Hematopoietic multipotent progenitor cell treated with erythropoietin and hydrocortisone succinate and interleukin-3 and kit ligand, for 6 days (in vitro differentiated cells): ENCODE measurements around the gene ZNF45.
"Not testable (repeated sequence)": the region's sequence is repeated elsewhere in the genome, so short reads cannot be mapped to it uniquely, and the experiment has no call there.

ENCODE experiments used
- DNase-seq: peaks from one replicate; pipeline ENCODE4 v3.0.0-alpha.2; 2015

ZNF45 gene

DNA sequence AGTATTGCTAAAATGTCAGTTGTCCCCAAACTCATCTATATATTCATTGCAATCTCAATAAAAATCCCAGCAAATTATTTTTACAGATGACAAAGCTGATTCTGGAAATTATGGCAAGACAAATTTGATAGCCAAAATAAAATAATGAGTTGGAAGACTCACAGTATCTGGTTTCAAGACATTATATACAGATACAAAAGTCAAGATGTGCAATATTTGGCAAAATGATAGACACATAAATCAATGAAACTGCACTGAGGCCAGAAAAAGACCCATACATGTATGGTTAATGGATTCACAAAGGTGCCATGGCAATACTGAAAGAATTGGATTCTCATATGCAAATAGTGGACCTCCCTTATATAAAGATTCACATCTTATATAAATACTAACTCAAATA, 24.2 kb downstream of the ZNF45 start:
- DNase-seq: no peak

DNA sequence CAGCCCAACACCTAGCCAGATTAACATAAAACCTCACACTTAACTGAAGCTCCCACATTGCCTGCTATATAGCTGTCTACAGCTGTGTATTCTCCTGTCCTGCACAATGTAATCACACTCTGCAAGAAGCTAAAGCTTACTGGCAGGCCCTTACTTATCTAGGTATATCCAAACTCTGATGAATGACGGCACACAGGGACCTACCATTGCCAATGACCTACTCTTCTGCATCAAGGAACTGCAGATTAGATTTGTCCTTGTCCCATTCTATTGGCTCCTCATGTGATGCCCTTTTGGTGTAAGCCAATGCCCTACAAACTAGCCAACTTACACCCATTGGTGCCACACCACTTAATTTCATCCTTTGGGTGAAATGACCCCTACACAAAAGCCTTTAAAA, 26.4 kb downstream of the ZNF45 start:
- DNase-seq: no peak

DNA sequence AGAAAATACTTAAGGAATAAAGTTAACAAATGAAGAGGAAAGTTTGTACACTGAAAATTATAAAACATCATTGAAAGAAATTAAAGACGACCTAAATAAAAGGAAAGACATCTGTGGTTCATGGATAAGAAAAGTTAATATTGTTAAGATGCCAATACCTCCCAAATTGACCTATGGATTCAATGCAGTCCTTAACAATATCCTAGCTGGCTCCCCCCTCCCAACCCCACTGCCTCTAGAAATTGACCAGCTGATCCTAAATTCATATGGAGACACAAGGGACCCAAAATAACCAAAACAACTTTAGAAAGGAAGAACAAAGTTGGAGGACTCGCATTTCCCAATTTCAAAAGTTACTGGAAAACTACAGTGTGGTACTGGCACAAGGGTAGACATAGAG, 28.3 kb downstream of the ZNF45 start:
- no peak for DNase-seq

DNA sequence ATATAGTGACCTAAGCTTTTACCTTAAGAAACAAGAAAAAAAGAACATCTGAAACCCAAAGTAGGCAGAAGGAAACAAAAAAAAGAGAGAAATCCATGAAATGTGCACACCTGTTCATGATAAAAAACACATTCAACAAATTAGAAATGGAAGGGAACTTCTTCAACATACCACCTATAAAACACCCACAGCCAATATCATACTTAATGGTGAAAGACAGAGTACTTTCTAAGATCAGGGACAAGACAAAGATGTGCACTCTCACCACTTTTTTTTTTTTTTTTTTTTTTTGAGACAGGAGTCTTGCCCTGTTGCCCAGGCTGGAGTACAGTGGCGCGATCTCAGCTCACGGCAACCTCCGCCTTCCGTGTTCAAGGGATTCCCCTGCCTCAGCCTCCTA, 29.2 kb downstream of the ZNF45 start:
- DNase-seq: no peak

DNA sequence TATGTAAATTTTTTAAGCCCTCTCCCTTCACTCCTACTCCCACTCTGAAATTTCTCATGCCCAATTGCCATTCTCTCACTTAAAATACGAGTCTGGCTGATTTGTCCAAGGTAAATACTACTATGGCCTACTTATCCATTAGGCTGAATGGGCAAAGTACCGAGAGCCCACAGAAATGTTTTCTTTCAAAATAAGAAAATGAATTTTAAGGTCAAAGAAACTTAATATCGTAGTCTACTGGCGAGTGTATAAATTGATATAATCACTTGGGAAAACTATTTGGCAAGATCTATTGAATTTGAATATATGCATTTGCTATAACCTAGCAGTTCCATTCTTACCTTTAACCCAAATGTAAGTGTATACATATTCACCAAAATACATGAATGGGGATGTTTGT, 32.7 kb downstream of the ZNF45 start:
- no peak for DNase-seq

DNA sequence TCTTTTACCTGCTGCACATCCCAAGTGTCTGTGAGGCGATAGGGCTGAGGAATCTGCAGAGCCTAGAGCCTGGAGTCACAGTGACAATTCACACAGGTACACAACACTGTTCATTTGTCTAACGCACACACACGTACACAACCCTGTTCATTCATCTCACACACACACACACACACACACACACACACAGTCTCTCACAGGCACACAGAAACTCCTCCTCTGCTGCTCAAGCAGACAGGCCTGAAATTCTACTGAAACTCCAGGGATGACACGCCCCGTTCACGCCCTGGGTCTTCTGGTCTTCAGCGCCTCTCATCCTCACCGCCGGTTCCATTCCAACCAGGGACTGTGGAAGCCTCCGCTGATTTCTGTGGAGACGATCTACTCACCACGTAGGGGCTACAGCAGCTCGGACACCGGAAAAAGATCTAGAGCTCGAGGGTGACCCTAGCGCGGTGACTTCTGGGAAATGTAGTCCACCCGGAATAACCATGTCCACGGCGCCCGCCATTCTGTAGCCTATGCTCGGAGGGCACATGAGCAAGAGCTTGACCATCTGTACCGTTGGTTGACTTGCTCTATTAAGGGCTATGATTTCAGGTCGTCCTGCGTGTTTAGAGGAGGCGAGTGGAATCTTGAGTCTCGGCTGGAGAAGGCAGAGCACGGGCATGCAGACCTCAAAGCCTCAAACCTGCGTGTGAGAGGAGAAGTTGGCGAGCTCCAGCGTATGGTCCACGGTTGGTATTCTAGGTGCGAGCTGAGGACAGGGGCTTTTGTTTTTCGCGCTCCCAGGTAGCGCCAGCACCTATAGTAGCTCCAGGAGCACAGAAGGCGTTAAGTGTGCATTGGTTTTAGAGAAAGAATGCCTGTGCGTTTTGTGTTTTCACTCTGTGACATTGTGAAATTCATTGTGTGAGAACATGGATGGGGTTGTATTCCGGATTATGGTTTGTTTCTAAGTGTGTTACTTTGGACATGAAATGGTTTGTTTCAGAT, 33.4 kb downstream of the ZNF45 start:
- peak; percentile 86 for DNase-seq

DNA sequence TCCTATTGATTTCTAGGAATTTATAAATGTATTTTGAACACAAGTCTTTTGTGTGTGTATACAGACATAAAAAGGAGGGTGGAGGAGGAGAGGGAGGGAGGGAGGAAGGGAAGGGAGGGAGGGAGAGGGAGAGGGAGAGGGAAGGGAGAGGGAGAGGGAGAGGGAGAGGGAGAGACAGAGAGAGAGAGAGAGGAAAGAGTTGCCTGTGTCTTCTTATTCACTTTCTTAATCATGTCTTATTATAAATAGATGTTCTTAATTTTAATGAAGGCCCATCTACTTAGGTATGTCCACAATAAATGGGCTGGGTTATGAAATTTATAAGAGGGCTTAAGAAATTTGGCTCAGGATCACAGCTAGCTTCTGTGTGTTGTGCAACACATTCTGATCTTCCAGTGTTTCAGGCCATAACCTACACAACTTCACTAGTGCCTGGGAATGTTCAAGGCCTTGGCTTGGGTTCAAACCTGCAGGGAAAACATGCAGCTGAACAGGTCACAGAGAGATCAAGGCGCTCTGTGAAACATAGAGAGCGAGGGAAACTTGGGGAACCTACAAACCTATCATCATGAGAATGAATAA, 39.3 kb downstream of the ZNF45 start:
- DNase-seq: no peak

DNA sequence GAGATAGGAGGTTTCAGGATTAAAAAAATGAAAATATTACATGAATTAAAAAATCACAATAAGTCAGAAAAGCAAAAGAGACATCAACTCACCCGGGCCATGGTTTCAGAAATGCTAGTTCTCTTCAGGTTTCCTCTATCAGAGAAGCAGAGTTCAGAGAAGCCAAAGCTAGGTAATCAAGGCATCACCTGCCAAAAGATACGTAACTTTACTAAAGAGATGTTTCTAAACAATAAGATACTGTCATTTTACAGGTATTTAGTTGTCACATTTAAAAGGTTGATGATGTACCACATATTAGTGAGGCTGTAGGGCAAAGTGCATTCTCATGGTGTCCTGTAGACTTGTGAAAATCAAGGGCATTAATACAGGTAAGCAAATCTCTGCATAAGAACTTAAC, 51.2 kb downstream of the ZNF45 start, which contains the start of gene ZNF404:
TSS of gene ZNF404 (minus strand) at position 101 of the 400 bp plus-strand sequence.
- DNase-seq: no peak

DNA sequence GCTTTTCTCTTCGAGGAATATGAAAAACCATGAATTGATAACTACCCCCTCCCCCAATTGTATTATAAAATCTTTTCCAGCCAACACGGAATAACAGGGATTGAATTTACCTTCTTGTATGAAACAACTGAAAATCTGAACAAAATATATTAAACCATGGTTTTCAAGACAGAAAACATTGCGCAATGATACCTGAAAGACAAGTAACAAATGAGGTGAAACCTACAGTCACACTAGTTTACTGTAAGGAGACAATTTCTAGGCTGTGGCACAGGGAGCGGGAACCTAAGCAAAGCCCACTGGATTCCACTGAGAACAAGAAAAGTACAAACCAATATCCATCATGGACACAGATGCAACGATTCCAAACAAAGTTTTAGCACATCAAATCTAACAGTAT, 54.6 kb downstream of the ZNF45 start:
- no peak for DNase-seq

DNA sequence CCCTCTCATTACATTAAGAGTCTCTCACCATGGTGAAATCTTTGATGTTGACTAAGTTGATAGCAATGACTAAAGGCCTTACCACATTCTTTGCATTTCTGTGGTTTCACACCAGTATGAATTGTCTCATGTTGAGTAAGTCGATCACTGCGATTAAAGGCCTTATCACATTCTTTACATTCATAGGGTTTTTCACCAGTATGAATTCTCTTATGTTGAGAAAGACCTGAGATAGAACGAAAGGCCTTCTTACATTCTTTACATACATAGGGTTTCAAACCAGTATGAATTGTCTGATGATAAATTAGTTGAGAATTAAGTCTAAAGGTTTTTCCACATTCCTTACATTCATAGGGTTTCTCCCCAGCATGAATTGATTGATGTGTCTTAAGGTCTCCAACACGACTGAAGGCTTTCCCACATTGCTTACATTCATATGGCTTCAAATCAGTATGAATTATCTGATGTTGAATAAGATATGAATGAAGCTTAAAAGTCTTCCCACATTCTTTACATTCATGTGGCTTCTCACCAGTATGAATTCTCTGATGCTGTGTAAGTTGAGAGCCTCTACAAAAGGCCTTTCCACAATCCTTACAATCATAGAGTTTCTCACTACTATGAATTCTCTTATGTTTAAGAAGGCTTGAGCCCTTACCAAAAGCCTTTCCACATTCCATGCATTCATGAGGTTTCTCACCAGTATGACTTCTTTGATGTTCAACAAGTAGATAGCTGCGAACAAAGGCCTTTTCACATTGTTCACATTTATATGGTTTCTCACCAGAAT, 62.3 kb downstream of the ZNF45 start:
- DNase-seq: no peak

DNA sequence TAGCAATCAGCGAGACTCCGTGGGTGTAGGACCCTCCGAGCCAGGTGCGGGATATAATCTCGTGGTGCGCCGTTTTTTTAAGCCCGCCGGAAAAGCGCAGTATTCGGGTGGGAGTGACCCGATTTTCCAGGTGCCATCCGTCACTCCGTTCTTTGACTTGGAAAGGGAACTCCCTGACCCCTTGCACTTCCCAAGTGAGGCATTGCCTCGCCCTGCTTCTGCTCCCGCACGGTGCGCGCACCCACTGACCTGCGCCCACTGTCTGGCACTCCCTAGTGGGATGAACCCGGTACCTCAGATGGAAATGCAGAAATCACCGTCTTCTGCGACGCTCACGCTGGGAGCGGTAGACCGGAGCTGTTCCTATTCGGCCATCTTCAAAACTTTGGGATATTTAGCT, 68.2 kb downstream of the ZNF45 start:
- DNase-seq: not testable (repeated sequence)
